SK-N-SH (cell line): ENCODE results near the gene LMAN1L.

Source experiments
- CHD2 ChIP-seq: fragments of 150-350 bp; IDR thresholded peaks from 2 replicates; pipeline ENCODE4 v1.6.1; 2018; ENCODE audit warnings: low read length; ENCODE audit not compliant: partially characterized antibody
- CTCF ChIP-seq: fragments of 200-600 bp; sonication (generic); IDR thresholded peaks from 2 replicates; pipeline ENCODE4 v1.6.1; 2017; ENCODE audit warnings: antibody characterized with exemption, mild to moderate bottlenecking, moderate library complexity
- EP300 ChIP-seq, 2 experiments: IDR thresholded peaks; 2 replicates each; pipeline versions ENCODE4 v1.4.0 to v1.6.1; 2012; ENCODE audit warnings: borderline replicate concordance in 1 of 2, low read depth in 1 of 2, low read length in 1 of 2
- EZH2phosphoT487 ChIP-seq: fragments of 200-600 bp; sonication (generic); IDR thresholded peaks from 2 replicates; pipeline ENCODE4 v1.6.1; 2017; ENCODE audit warnings: low read depth, mixed run types, mild to moderate bottlenecking, antibody characterized with exemption, moderate library complexity, borderline replicate concordance
- GATA2 ChIP-seq: sonication (generic); formaldehyde crosslinking; IDR thresholded peaks from 2 replicates; pipeline ENCODE4 v1.5.0; 2020; ENCODE audit warnings: mild to moderate bottlenecking, missing genetic modification reagents
- NFIC ChIP-seq: IDR thresholded peaks from 2 replicates; pipeline ENCODE4 v1.4.0; 2012; ENCODE audit warnings: borderline replicate concordance
- POLR2AphosphoS5 ChIP-seq: IDR thresholded peaks from 2 replicates; pipeline ENCODE4 v1.6.1; 2012; ENCODE audit warnings: low read depth, low read length
- RAD21 ChIP-seq: IDR thresholded peaks from 2 replicates; pipeline ENCODE4 v1.6.1; 2012; ENCODE audit warnings: mild to moderate bottlenecking, low read length
- SMC3 ChIP-seq: IDR thresholded peaks from 2 replicates; pipeline ENCODE4 v1.6.1; 2012; ENCODE audit warnings: low read depth, low read length, improper control_type of control experiment
- TF ChIP-seq, protein P1 (sequence below): IDR thresholded peaks from 2 replicates; pipeline ENCODE4 v1.4.0; 2012; ENCODE audit warnings: low read depth
- TF ChIP-seq, protein P2 (sequence below): IDR thresholded peaks from 2 replicates; pipeline ENCODE4 v1.6.1; 2012; ENCODE audit warnings: mild to moderate bottlenecking, low read depth, low read length, moderate library complexity

- TF ChIP-seq RAD21 (no peak), GATA2 (CRISPR knock-in tag) (no peak), NFIC (no peak), CTCF (no peak), EP300 (IDR thresholded peaks at IDR 0.05; ENCODE audit: borderline replicate concordance in 1 of 2, low read depth in 1 of 2, low read length in 1 of 2) (no peak), POLR2AphosphoS5 (no peak), CHD2 (no peak), EZH2phosphoT487 (no peak), SMC3 (no peak)
- TF ChIP-seq, protein P1, sequence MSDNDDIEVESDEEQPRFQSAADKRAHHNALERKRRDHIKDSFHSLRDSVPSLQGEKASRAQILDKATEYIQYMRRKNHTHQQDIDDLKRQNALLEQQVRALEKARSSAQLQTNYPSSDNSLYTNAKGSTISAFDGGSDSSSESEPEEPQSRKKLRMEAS, result no peak
- TF ChIP-seq, protein P2, sequence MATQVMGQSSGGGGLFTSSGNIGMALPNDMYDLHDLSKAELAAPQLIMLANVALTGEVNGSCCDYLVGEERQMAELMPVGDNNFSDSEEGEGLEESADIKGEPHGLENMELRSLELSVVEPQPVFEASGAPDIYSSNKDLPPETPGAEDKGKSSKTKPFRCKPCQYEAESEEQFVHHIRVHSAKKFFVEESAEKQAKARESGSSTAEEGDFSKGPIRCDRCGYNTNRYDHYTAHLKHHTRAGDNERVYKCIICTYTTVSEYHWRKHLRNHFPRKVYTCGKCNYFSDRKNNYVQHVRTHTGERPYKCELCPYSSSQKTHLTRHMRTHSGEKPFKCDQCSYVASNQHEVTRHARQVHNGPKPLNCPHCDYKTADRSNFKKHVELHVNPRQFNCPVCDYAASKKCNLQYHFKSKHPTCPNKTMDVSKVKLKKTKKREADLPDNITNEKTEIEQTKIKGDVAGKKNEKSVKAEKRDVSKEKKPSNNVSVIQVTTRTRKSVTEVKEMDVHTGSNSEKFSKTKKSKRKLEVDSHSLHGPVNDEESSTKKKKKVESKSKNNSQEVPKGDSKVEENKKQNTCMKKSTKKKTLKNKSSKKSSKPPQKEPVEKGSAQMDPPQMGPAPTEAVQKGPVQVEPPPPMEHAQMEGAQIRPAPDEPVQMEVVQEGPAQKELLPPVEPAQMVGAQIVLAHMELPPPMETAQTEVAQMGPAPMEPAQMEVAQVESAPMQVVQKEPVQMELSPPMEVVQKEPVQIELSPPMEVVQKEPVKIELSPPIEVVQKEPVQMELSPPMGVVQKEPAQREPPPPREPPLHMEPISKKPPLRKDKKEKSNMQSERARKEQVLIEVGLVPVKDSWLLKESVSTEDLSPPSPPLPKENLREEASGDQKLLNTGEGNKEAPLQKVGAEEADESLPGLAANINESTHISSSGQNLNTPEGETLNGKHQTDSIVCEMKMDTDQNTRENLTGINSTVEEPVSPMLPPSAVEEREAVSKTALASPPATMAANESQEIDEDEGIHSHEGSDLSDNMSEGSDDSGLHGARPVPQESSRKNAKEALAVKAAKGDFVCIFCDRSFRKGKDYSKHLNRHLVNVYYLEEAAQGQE, result no peak
These were observed 21.6 kb upstream of the LMAN1L start for GRCh38 chr15:74791007-74791406.
